HG02938 (cell line): ENCODE measurements around the gene TBC1D17.

Experiments
- ATAC-seq: cut with Tn5 transposase; IDR thresholded peaks from one replicate; pipeline ENCODE4 v1.9.1; 2021; ENCODE audit warnings: mild to moderate bottlenecking, moderate library complexity; ENCODE audit not compliant: unreplicated experiment

Gene TBC1D17

DNA sequence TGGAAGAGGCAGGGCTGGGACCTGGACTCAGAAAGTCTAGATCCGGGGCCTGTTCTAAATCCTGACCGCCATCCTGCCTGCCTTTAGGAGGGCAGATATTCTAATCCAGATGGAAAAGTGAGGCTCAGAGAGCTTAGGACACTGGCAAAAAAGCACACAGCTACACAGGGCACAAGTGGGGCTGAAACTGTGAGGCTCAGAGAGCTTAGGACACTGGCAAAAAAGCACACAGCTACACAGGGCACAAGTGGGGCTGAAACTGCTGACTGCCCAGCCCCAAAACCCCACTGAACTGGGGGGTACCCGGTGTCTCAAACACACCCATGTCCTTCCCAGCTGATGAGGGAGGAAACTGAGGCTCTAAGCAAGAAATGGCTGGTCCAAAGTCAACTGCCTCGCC, 2.3 kb upstream of the TBC1D17 start:
- ATAC-seq, result no peak

DNA sequence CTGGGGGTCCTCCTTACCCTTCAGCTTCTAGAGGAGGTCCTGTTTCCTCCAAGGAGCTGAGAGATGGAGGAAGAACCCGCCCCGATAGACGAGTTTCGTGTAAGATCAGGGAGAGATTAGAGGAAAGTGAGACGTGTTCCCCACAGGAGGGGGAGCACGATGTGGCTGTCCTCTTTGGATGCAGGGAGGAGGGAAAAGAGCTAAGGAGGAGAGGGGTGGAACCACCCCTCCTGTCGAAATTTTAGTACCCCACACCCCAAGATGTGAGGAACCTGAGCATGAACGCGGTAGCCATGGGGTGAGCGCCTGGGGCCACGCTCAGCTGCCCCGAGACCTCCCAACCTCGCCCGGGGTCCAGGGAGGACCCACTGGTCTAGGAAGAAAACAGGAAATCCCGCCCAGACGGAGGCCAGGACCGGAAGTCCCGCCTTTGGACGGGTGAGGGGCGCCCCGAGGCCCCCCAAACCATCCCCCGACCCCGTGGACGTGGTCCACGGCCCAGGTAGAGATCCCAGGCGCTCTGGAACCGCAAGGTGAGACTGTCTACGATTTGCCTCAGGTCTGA, 1.6 kb upstream of the TBC1D17 start:
- ATAC-seq, result no peak

DNA sequence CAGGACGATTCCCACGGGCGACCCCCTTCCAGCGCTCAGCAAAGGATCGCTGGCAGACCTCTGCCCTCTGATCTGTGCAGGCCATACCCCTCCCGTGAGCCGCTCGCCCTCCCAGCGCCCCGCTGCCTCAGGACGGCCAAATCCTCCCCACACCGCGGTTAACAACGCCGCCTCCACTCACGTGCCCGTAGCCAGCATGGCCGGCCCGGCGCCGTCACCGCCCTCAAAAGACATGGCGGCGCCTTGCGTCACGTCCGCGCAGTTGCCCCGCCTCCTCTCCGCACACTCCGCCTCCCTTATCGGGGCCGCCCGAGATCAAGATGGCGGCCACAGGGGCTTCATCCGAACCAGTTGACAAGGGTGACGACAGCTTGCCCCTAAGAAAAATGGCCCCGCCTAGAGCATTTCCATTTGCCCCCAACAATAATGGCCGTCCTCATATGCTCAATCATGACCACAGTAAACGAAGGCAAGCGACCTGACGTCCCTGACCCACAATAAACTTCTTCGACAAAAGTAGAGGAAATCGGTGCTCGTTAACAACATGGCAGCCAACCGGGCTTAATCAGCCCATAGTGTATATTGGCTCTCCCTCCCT, 981 bp upstream of the TBC1D17 start:
- ATAC-seq, result peak; percentile 45

DNA sequence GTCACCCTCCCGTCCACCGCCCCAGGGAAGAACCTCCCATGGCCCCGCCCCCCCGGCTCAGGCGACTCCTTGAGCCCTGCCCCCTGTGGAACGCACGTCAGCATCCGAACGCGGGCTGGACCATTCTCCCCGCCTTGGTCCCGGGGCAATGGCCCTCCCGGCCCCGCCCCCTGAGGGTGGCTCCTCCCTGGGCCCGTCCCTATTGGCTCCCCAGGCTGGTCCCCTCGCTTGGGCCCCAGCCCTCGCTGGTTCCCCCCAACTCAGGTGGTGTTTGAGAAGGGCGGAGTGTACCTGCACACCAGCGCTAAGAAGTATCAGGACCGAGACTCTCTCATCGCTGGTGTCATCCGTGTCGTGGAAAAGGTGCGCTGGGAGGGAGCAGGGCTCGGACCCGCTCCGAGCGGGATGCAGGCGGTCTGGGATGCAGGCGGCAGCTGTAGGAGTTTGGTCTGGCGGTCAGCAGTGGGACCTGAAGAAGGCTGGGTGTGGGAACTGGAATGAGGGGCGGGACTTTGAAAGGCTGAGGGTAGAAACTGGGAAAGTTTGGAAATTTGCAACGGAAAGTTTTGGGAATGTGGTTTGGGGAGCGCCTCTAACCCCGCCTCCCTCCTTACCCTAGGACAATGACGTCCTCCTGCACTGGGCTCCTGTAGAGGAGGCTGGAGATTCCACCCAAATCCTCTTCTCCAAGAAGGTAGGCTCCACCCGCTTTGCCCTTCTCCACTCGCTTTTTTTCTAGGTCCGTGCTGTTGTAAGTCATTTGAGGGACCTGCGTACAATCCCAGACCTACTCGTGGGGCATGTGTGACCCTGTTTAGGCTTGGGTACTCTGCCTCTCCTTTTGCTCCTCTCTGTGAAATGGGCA, 609 bp downstream of the TBC1D17 start:
- peak; percentile 39 for ATAC-seq

DNA sequence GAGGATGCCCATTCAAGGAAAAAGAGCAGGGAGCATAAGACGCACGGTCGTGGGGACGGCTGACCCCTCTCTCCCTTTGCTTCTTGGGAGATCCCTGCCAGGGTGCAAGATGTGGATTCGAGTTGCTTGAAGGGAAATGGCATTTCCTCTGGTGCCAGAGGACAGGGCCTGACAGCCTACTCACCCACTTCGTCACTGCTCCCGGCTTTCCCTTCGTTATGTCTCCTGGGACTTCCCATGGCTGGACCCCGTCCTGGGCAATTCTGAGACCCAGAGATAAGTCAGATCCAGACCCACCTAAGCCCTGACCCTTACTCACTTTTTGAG, 1.2 kb downstream of the TBC1D17 start:
- no peak for ATAC-seq

DNA sequence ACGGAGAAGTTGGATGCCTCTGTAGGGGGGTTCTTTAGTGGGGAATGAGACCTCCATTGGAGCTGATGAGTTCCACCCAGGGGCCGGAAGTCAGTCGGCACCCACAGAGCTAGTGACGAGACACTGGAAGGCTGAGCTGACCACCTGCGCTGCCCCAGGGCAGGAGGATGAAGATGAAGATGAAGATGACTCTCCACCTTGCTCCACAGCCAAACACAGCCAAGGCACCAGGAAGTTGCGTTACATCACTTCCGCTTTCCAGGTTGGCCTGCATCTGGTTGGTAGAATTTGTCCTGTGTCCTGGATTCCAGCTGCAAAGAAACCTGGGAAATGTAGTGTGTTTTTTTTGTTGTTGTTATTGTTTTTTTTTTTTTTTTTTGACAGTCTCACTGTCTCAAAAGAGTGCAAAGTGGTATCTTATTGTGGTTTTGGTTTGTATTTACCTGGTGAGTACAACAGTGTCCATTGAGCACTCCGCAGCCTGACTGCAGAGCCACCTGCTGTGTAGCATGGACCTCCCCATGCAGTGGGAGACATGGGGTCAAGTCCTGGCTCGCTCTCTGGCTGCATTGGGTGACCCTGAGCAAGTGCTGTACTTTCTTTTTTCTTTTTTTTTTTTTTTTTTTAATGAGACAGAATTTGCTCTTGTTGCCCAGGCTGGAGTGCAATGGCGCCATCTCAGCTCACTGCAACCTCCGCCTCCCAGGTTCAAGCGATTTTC, 1.9 kb downstream of the TBC1D17 start:
- no peak for ATAC-seq

DNA sequence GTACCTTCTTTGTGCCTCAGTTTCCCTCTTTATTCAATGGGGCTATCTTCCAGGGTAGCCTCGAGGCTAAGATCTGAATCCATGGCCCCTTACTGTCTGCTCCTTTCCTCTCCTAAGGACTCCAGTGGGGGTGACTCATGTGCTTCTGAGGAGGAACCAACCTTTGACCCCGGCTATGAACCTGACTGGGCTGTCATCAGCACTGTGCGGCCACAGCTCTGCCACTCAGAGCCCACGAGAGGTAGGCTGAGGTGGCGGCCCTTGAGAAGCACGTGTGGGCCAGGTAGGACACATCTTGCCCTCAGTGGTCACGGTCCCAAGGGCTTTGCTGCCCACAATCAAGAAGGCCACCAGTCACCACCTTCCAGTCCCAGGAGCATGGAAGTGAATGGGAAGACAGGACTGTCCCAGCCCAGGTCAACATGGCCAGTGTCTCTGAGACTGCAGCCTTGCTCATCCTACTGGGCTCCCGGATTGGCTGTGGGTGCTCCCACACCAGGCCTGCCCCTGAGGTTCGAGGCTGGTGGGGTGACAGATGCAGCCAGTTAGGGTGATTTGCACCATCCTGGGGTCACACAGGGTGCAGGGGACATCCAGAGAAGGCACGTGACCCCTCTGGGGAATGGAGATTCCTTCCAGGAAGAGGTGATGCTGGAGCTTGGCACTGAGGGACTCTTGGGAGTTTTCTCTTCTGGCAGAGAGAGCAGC, 2.8 kb downstream of the TBC1D17 start:
- ATAC-seq, result no peak

DNA sequence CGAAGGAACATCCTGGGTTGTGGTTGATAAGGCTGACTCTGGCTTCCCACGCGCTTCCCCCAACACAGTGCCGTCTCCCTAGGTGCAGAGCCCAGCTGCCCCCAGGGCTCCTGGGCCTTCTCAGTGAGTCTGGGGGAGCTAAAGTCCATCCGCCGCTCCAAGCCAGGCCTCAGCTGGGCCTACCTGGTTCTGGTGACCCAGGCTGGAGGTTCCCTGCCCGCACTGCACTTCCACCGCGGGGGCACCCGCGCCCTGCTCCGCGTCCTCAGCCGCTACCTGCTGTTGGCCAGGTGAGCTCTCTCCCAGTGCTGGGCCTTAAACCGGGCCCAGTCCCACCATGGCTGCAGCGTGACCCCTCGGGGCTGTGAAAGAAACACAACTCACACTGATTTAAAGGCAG, 3.7 kb downstream of the TBC1D17 start:
- ATAC-seq, result no peak

DNA sequence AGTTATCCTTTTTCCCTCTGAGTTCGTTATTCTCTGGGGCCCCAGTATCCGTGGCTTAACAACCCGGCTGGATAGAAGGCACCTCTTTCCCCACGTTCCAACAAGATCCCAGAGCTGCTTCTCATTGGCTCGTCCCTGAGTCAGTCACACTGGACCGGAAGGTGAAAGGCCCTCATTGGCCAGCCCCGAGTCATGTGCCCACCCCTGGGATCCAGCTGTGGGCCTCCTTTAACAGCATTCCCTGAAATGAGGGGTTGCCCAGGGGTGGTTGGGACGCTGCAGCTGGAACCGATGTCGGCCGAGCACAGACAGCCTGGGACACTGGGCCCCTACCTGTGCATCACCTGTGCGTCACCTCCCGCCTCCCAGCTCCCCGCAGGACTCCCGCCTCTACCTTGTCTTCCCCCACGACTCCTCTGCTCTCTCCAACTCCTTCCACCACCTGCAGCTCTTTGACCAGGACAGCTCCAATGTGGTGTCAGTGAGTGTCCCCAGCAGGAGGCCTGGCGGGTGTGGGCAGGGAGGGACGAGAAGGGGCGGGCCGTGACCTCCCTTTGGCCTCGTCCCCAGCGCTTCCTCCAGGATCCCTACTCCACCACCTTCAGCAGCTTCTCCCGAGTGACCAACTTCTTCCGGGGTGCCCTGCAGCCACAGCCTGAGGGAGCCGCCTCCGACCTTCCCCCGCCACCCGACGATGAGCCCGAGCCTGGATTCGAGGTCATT, 4.3 kb downstream of the TBC1D17 start:
- ATAC-seq, result no peak

DNA sequence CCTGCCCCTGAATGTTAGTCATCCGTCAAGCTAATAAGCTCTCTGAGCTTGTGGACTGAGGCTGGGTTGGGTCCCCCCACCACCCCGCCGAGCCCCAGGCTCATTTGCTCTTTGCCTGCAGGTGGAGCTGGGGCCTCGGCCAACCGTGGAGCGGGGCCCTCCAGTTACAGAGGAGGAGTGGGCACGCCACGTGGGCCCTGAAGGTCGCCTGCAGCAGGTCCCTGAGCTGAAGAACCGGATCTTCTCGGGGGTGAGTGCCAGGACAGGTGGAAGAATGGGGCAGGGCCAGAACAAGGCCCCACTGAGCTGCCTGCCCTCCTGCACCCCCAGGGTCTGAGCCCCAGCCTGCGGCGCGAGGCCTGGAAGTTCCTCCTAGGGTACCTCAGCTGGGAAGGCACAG, 5.1 kb downstream of the TBC1D17 start:
- ATAC-seq, result no peak

DNA sequence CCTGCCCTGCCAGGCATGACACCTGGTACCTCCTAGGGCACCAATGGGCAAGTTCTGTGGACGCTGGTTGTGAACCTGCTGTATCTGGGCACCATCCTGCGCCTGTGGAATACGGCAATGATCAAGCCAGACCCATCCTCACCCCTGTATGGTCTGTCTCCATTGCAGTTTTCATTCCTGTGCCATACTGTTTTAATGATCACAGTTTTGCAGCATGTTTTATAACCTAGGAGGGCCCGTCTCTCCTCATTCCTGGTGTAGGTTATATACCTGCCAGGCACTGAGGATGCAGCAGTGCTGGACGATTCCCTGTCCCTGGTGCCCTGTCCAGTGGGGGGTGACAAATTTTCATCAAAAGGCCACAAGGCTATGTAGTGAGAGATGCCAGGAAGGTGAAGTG, 5.6 kb downstream of the TBC1D17 start:
- no peak for ATAC-seq

DNA sequence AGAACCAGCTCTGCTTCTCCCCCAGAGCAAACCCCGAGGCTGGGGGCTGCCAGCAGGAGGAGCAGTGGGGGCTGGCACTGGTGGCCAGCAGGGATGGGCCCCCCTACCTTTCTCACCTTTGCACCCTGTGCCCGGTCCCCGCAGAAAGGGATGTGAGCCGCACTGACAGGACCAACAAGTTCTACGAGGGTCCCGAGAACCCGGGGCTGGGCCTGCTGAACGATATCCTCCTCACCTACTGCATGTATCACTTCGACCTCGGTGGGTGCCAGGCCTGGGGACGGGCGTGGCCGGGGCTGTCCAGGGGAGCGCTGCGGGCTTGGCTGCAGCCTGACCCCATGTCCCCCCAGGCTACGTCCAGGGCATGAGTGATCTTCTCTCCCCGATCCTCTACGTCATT, 6.6 kb downstream of the TBC1D17 start:
- ATAC-seq, result no peak

DNA sequence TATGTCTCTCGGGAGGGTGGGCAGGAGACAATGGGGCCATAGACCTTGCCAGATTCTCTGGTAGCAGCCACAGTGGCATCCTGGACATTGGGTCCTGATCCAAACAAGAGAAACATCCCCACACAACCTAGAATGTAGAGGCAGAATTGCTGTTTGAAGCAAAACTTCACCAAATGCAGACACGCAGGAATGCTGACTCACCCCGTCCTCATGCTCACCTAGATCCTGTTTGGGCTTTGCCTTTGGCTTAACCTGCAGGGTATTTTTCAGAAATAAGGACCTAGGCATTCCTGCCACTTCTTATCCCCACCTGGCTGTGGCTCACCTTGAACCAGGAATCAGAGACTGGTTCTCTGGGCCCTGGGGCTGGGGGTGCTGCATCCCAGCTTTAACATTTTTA, 7.3 kb downstream of the TBC1D17 start:
- ATAC-seq, result no peak

DNA sequence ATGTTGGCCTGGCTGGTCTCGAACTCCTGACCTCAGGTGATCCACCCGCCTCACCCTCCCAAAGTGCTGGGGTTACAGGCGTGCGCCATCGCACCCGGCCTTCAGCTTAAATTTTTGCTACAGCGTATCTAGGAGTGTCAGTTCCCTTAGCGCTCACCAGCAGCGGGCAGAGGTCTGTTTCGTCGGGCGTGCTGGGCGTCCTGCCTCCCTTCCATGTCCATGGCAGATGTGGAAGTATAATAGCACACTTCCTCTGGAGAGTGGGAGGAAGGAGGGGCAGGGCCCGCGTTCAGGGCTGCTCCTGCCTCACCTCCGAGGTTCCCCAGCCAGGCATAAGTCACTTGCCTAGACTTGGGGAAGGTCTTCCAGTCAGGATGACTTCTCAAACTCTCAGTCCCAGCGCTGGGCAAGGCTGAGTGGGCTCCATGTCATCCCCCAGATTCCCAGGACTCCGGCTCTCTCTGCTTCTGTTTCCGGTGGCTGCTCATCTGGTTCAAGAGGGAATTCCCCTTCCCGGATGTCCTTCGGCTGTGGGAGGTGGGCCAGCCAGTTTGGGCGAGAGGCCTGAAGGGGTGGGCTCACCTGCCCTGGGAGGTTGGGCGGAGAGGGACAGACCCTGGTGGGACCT, 9.6 kb downstream of the TBC1D17 start:
- ATAC-seq, result no peak

DNA sequence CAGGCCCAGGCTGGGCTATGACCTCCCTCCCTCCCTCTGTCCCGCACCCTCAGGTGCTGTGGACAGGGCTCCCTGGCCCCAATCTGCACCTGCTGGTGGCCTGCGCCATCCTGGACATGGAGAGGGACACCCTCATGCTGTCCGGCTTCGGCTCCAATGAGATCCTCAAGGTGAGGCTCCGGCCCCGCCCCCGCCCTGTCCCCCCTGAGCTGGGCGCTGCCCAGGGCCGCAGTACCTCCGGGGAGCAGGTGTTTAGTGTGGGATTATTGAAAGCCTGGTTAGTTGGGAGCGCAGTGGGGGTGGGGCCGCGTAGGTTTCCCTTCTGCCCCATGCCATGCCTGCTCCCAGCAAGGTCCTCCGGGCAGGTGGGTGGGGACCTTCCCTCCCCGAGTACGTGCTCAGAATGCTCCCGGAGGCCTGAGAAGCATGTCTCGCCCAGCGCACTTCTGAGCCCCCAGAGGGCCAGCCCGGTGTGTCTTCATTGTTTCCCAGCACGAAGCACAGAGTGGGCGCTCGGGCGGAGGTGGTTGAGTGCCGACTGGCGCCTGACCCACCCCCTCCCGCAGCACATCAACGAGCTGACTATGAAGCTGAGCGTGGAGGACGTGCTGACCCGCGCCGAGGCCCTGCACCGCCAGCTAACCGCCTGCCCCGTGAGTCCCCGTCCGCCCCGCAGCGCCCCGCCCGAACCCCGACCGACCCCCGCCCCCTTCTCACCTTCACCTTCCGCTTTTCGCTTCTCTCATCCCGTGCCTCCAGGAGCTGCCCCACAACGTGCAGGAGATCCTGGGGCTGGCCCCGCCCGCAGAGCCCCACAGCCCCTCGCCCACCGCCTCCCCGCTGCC, 10.4 kb downstream of the TBC1D17 start:
- ATAC-seq, result no peak

DNA sequence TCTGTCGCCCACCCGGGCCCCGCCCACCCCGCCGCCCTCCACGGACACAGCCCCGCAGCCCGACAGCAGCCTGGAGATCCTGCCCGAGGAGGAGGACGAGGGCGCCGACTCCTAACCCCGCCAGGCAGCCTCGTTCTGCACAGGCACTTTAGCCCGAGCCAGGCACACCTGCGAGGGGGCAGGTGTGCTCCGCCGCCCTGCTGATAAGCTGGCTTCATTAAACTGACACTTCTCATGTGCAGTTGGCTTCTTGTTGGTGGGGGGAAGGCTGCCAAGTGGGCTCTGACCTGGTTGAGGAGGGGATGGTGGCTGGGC, 11.0 kb downstream of the TBC1D17 start:
- ATAC-seq, result no peak

DNA sequence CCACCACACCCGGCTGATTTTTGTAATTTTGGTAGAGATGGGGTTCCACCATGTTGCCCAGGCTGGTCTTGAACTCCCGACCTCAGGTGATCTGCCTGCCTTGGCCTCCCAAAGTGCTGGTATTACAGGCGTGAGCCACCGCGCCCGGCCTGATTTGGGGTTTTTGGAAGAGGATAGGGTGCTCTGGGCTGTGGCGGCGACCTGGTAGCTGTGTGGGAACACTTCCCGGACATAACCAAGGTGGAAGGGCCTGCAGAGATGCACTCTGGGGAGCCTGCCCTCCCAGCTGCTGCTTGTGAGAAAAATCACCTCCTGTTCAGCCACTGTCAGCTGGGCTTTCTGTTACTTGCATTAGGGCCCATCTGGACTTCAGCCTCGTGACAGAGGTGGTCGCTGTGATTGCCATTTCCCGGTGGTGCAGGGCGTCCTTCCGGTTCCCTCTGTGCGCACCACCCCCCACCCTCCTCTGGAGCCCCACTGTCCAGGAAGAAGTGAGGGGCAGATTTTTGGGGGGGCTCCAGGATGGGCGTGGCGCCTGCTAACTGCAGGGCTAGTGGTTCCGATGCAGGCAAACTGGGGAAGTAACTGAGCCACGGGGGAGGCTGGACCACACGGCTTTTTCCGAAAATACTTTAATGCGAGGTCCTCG, 11.7 kb downstream of the TBC1D17 start:
- no peak for ATAC-seq

DNA sequence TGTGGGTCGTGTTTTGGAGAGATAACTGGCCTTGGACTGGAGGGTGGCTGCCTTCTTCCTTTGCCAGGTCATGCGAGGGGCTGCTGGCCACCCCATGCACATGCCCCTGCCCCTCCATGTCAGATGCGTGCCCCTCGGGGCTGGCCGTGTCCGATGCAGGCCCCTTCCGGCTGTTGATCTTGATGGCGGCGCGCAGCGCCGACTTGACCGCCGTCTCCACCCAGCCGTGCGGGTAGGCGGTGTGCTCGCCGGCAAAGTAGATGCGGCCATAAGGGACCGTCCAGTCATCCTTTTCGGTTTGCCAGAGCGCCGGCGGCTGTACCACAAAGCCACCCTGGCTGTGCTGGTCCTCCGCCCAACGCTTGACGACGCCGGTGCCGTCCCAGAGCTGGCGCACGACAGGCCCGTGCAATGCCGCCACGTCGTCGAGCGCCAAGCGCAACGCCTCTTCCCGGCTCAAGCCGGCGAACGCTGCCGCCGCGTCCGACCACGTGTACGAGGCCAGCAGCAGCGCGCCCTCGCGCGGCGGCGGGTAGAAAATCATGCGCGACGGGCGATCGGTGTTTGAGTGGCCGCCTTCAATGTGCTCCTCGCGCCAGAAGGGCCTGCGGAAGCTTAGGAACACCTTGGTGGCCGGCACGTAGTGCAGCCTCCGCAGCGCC, 12.3 kb downstream of the TBC1D17 start:
- no peak for ATAC-seq
